ENCODE results near the gene MRPL48.

DNA sequence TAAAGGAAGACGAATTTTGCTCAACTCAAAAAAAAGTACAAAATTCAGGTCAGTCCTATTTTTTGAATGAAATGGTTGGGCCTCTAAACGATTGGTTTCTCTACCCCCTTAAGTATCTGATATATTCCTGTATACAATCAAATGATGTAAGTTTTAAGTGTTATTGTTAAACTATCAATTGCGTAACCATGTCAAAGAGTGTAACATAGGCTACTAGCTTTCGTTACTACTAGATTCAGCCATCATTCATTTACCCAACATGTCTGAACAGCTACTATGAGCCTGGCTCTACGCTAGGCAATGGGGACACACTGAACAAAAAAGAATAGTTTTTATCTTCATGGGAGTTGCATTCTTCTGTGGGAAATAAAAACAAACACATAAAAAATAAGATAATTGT, 30.1 kb upstream of the MRPL48 start:
- TF ChIP-seq EZH2 (IDR thresholded peaks at IDR 0.05) (no peak), POLR2A (IDR thresholded peaks at IDR 0.05; ENCODE audit: borderline replicate concordance, extremely low read depth, insufficient read depth, insufficient read length) (no peak), EZH2phosphoT487 (IDR thresholded peaks at IDR 0.05; ENCODE audit: borderline replicate concordance) (no peak)
- TF ChIP-seq, protein P1, sequence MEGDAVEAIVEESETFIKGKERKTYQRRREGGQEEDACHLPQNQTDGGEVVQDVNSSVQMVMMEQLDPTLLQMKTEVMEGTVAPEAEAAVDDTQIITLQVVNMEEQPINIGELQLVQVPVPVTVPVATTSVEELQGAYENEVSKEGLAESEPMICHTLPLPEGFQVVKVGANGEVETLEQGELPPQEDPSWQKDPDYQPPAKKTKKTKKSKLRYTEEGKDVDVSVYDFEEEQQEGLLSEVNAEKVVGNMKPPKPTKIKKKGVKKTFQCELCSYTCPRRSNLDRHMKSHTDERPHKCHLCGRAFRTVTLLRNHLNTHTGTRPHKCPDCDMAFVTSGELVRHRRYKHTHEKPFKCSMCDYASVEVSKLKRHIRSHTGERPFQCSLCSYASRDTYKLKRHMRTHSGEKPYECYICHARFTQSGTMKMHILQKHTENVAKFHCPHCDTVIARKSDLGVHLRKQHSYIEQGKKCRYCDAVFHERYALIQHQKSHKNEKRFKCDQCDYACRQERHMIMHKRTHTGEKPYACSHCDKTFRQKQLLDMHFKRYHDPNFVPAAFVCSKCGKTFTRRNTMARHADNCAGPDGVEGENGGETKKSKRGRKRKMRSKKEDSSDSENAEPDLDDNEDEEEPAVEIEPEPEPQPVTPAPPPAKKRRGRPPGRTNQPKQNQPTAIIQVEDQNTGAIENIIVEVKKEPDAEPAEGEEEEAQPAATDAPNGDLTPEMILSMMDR (IDR thresholded peaks at IDR 0.05 in 2 of 3, conservative IDR thresholded peaks at IDR 0.05 in 1 of 3; ENCODE audit: borderline replicate concordance in 1 of 3, insufficient read depth in 1 of 3, low read depth in 2 of 3, low read length in 2 of 3): no peak
- TF ChIP-seq, protein P2, sequence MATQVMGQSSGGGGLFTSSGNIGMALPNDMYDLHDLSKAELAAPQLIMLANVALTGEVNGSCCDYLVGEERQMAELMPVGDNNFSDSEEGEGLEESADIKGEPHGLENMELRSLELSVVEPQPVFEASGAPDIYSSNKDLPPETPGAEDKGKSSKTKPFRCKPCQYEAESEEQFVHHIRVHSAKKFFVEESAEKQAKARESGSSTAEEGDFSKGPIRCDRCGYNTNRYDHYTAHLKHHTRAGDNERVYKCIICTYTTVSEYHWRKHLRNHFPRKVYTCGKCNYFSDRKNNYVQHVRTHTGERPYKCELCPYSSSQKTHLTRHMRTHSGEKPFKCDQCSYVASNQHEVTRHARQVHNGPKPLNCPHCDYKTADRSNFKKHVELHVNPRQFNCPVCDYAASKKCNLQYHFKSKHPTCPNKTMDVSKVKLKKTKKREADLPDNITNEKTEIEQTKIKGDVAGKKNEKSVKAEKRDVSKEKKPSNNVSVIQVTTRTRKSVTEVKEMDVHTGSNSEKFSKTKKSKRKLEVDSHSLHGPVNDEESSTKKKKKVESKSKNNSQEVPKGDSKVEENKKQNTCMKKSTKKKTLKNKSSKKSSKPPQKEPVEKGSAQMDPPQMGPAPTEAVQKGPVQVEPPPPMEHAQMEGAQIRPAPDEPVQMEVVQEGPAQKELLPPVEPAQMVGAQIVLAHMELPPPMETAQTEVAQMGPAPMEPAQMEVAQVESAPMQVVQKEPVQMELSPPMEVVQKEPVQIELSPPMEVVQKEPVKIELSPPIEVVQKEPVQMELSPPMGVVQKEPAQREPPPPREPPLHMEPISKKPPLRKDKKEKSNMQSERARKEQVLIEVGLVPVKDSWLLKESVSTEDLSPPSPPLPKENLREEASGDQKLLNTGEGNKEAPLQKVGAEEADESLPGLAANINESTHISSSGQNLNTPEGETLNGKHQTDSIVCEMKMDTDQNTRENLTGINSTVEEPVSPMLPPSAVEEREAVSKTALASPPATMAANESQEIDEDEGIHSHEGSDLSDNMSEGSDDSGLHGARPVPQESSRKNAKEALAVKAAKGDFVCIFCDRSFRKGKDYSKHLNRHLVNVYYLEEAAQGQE (IDR thresholded peaks at IDR 0.05; ENCODE audit: low read depth): no peak
